ENCODE data around the gene PIMREG. TPM values are rescaled to one million over a fixed set of nuclear protein-coding genes. Genes with fewer than 3 reads are reported as not detected.

The PIMREG gene
- total RNA-seq, 1 donor from 2014 or later: 6.3 TPM

DNA sequence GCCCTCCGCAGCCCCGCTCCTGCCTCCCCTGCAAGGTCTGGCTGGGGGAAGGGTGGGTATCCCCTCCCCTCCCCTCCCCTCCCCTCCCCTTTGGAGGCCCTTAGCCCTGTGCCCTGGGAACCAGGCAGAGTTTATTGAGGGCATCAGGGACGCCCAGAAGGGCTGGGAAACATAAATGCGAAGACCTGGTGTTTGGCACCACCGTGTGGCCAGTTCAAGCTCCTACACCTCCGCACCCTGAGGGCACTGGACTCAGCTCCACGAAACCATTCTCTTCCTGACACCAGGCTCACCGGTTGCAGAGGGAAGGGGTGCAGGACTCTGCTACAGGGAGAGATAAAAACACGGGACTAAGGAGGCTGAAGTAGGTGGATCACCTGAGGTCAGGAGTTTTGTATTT is 8.3 kb upstream of the PIMREG start:
- H3K27me3 ChIP-seq (ENCODE audit: control insufficient read depth in 3 of 3, insufficient read depth in 3 of 3, low read length in 3 of 3): peaks cover 5 to 19% (median 16%) of the 10 kb centered on the region in 3 donors
- no peak overlapping the region for H3K9ac ChIP-seq (ENCODE audit: low read depth in 1 of 3, low read length in 3 of 3)

DNA sequence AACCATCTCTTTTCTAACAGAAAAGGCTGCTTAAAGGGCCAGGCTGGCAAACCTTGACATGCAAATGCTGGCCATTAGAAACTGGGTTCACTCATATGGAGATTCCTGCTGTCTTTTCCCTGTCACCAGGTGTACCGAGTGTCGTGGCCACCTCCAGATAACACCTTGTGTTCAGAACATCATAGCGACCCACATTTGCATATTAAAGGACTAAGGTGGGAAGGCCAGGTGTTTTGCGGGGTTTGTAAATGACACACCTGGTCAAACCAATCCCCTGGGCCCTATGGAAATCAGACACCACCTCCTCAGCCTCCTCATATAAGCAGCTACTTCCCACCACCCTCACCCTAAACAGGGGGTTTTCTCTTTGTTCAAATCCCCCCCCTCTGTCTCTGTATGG is 6.8 kb upstream of the PIMREG start:
- H3K9me3 ChIP-seq (ENCODE audit: control insufficient read depth in 3 of 3, low read length in 3 of 3): no peaks in the 10 kb centered on the region
- H3K9ac ChIP-seq (ENCODE audit: low read depth in 1 of 3, low read length in 3 of 3): no peak overlapping the region
- H3K4me3 ChIP-seq (ENCODE audit: low read length in 3 of 3): no peak overlapping the region
- no peak overlapping the region for H3K27ac ChIP-seq (ENCODE audit: low read depth, low read length)
- H3K4me1 ChIP-seq (ENCODE audit: control insufficient read depth in 3 of 3, insufficient read depth in 3 of 3, low read length in 3 of 3): no peaks in the 10 kb centered on the region
- peaks cover 5 to 26% (median 25%) of the 10 kb centered on the region in 3 donors for H3K27me3 ChIP-seq (ENCODE audit: control insufficient read depth in 3 of 3, insufficient read depth in 3 of 3, low read length in 3 of 3)
- no peaks in the 10 kb centered on the region for H3K36me3 ChIP-seq (ENCODE audit: control insufficient read depth in 3 of 3, insufficient read depth in 3 of 3, low read length in 3 of 3)

More for the DNA sequence above, 8.3 kb upstream of the PIMREG start:
- no peak overlapping the region for H3K27ac ChIP-seq (ENCODE audit: low read depth, low read length)
- no peaks in the 10 kb centered on the region for H3K9me3 ChIP-seq (ENCODE audit: control insufficient read depth in 3 of 3, low read length in 3 of 3)
- H3K4me3 ChIP-seq (ENCODE audit: low read length in 3 of 3): no peak overlapping the region
- no peaks in the 10 kb centered on the region for H3K36me3 ChIP-seq (ENCODE audit: control insufficient read depth in 3 of 3, insufficient read depth in 3 of 3, low read length in 3 of 3)
- no peaks in the 10 kb centered on the region for H3K4me1 ChIP-seq (ENCODE audit: control insufficient read depth in 3 of 3, insufficient read depth in 3 of 3, low read length in 3 of 3)

- H3K27me3 ChIP-seq (ENCODE audit: control insufficient read depth in 3 of 3, insufficient read depth in 3 of 3, low read length in 3 of 3): peaks cover 5 to 26% (median 25%) of the 10 kb centered on the region in 3 donors
- no peak overlapping the region for H3K27ac ChIP-seq (ENCODE audit: low read depth, low read length)
Measured at GRCh38 chr17:6437956-6438355, 6.3 kb upstream of the PIMREG start.

DNA sequence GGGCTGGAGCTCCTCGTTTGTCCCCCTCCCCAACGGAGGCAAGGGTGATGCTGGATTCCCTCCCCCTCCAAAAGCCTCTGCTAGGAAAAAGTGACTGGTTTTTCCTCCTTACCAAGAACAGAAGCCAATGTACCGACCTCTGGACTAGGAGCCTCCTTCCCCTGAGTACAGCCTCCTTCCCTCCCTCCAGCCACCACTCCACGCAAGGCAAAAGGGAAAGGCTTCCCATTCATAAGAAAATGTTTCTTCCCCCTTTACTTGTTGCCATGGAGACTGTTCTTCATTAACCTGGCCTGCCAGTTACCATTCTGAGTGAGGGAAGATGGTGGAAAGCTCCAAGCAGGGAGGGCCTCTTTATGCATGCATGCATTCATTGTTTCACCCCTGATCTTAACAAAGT is 4.3 kb upstream of the PIMREG start:
- Histone ChIP-seq H3K9me3 (ENCODE audit: control insufficient read depth in 3 of 3, low read length in 3 of 3) (no peaks in the 10 kb centered on the region), H3K9ac (ENCODE audit: low read depth in 1 of 3, low read length in 3 of 3) (no peak overlapping the region), H3K36me3 (ENCODE audit: control insufficient read depth in 3 of 3, insufficient read depth in 3 of 3, low read length in 3 of 3) (no peaks in the 10 kb centered on the region), H3K4me1 (ENCODE audit: control insufficient read depth in 3 of 3, insufficient read depth in 3 of 3, low read length in 3 of 3) (peaks cover 12 to 13% (median 13%) of the 10 kb centered on the region in 3 donors), H3K27me3 (ENCODE audit: control insufficient read depth in 3 of 3, insufficient read depth in 3 of 3, low read length in 3 of 3) (peaks cover 5 to 28% (median 24%) of the 10 kb centered on the region in 3 donors), H3K4me3 (ENCODE audit: low read length in 3 of 3) (no peak overlapping the region), H3K27ac (ENCODE audit: low read depth, low read length) (no peak overlapping the region)

More at GRCh38 chr17:6437956-6438355, 6.3 kb upstream of the PIMREG start:
- H3K36me3 ChIP-seq (ENCODE audit: control insufficient read depth in 3 of 3, insufficient read depth in 3 of 3, low read length in 3 of 3): no peaks in the 10 kb centered on the region
- no peaks in the 10 kb centered on the region for H3K9me3 ChIP-seq (ENCODE audit: control insufficient read depth in 3 of 3, low read length in 3 of 3)
- no peak overlapping the region for H3K4me3 ChIP-seq (ENCODE audit: low read length in 3 of 3)
- H3K4me1 ChIP-seq (ENCODE audit: control insufficient read depth in 3 of 3, insufficient read depth in 3 of 3, low read length in 3 of 3): no peaks in the 10 kb centered on the region
- H3K9ac ChIP-seq (ENCODE audit: low read depth in 1 of 3, low read length in 3 of 3): no peak overlapping the region

- H3K9me3 ChIP-seq (ENCODE audit: control insufficient read depth in 3 of 3, low read length in 3 of 3): no peaks in the 10 kb centered on the region
- peaks cover 12 to 13% (median 13%) of the 10 kb centered on the region in 3 donors for H3K4me1 ChIP-seq (ENCODE audit: control insufficient read depth in 3 of 3, insufficient read depth in 3 of 3, low read length in 3 of 3)
- H3K27ac ChIP-seq (ENCODE audit: low read depth, low read length): no peak overlapping the region
- peaks cover 3 to 24% (median 7%) of the 10 kb centered on the region in 3 donors for H3K27me3 ChIP-seq (ENCODE audit: control insufficient read depth in 3 of 3, insufficient read depth in 3 of 3, low read length in 3 of 3)
- H3K4me3 ChIP-seq (ENCODE audit: low read length in 3 of 3): no peak overlapping the region
- no peak overlapping the region for H3K9ac ChIP-seq (ENCODE audit: low read depth in 1 of 3, low read length in 3 of 3)
- no peaks in the 10 kb centered on the region for H3K36me3 ChIP-seq (ENCODE audit: control insufficient read depth in 3 of 3, insufficient read depth in 3 of 3, low read length in 3 of 3)
Measured at GRCh38 chr17:6442775-6443174, 1.5 kb upstream of the PIMREG start.

DNA sequence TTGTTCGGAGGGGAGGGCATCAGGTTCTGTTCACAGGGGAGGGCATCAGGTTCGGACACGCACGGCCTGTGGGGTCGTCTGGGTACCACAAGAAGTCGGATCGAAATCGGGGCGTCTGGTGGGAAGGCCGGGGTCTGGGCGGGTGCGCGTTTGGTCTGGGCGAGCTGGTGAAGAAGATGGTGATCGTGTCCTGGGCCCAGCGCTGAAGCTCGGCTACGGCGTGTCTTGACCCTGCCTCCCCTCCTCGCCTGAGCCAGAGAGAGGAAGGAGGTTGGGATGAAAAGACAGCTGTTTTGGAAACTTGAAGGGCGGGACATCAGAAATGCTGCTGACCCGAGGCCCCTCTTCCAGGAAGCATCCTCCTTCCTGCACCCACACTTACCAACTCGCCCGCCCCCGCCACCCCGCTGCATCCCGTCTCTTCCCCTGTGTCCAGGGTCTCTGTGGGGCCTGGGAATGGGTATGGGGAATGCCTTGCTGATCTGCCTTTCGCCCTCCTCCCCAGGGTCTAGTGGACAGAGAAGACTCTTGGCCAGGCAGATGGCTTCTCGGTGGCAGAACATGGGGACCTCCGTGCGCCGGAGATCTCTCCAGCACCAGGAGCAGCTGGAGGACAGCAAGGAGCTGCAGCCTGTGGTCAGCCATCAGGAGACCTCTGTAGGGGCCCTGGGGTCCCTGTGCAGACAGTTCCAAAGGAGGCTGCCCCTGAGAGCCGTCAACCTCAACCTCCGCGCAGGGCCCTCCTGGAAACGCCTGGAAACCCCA is 498 bp downstream of the PIMREG start:
- Histone ChIP-seq H3K9ac (ENCODE audit: low read depth in 1 of 3, low read length in 3 of 3) (peak overlapping the region in 1 of 3 donors; percentile 64), H3K4me1 (ENCODE audit: control insufficient read depth in 3 of 3, insufficient read depth in 3 of 3, low read length in 3 of 3) (peaks cover 12 to 13% (median 13%) of the 10 kb centered on the region in 3 donors), H3K36me3 (ENCODE audit: control insufficient read depth in 3 of 3, insufficient read depth in 3 of 3, low read length in 3 of 3) (no peaks in the 10 kb centered on the region), H3K4me3 (ENCODE audit: low read length in 3 of 3) (peak overlapping the region; percentile 66 to 77 (median 72)), H3K27me3 (ENCODE audit: control insufficient read depth in 3 of 3, insufficient read depth in 3 of 3, low read length in 3 of 3) (peaks cover 0 to 15% (median 7%) of the 10 kb centered on the region in 3 donors), H3K27ac (ENCODE audit: low read depth, low read length) (no peak overlapping the region), H3K9me3 (ENCODE audit: control insufficient read depth in 3 of 3, low read length in 3 of 3) (no peaks in the 10 kb centered on the region)

- no peaks in the 10 kb centered on the region for H3K9me3 ChIP-seq (ENCODE audit: control insufficient read depth in 3 of 3, low read length in 3 of 3)
- H3K4me3 ChIP-seq (ENCODE audit: low read length in 3 of 3): no peak overlapping the region
- H3K36me3 ChIP-seq (ENCODE audit: control insufficient read depth in 3 of 3, insufficient read depth in 3 of 3, low read length in 3 of 3): no peaks in the 10 kb centered on the region
- H3K4me1 ChIP-seq (ENCODE audit: control insufficient read depth in 3 of 3, insufficient read depth in 3 of 3, low read length in 3 of 3): peaks cover 12 to 13% (median 13%) of the 10 kb centered on the region in 3 donors
- no peak overlapping the region for H3K9ac ChIP-seq (ENCODE audit: low read depth in 1 of 3, low read length in 3 of 3)
- no peak overlapping the region for H3K27ac ChIP-seq (ENCODE audit: low read depth, low read length)
- H3K27me3 ChIP-seq (ENCODE audit: control insufficient read depth in 3 of 3, insufficient read depth in 3 of 3, low read length in 3 of 3): peaks cover 0 to 6% (median 2%) of the 10 kb centered on the region in 3 donors
Measured at GRCh38 chr17:6446516-6447100, 2.4 kb downstream of the PIMREG start.

DNA sequence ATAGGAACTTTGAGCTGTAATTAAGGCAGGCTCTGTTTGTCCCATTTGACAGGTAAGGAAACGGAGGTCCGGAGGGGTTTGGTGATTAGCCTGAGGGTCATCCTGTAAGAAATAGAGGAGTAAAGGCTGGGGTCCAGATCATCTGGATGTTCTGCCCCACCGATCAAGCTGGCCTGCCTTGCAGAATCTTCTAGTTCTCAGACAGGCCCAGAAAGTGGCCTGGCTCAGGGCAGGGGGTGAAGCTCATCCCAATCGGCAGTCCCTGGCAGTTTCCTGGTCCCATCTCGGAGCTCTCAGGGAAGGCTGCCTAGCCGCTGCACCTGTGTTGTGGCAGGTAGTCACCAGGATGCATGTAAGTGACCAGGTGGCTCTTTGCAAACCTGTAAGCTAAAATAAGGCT is 4.2 kb downstream of the PIMREG start:
- Histone ChIP-seq H3K4me3 (ENCODE audit: low read length in 3 of 3) (no peak overlapping the region), H3K9ac (ENCODE audit: low read depth in 1 of 3, low read length in 3 of 3) (no peak overlapping the region), H3K27ac (ENCODE audit: low read depth, low read length) (no peak overlapping the region), H3K4me1 (ENCODE audit: control insufficient read depth in 3 of 3, insufficient read depth in 3 of 3, low read length in 3 of 3) (peaks cover 10 to 11% (median 10%) of the 10 kb centered on the region in 3 donors), H3K9me3 (ENCODE audit: control insufficient read depth in 3 of 3, low read length in 3 of 3) (no peaks in the 10 kb centered on the region), H3K36me3 (ENCODE audit: control insufficient read depth in 3 of 3, insufficient read depth in 3 of 3, low read length in 3 of 3) (no peaks in the 10 kb centered on the region), H3K27me3 (ENCODE audit: control insufficient read depth in 3 of 3, insufficient read depth in 3 of 3, low read length in 3 of 3) (peaks cover 0 to 4% (median 0%) of the 10 kb centered on the region in 3 donors)

- no peaks in the 10 kb centered on the region for H3K36me3 ChIP-seq (ENCODE audit: control insufficient read depth in 3 of 3, insufficient read depth in 3 of 3, low read length in 3 of 3)
- H3K9ac ChIP-seq (ENCODE audit: low read depth in 1 of 3, low read length in 3 of 3): no peak overlapping the region
- no peak overlapping the region for H3K27ac ChIP-seq (ENCODE audit: low read depth, low read length)
- no peaks in the 10 kb centered on the region for H3K9me3 ChIP-seq (ENCODE audit: control insufficient read depth in 3 of 3, low read length in 3 of 3)
- H3K4me1 ChIP-seq (ENCODE audit: control insufficient read depth in 3 of 3, insufficient read depth in 3 of 3, low read length in 3 of 3): peaks cover 4% of the 10 kb centered on the region in 3 donors
- no peak overlapping the region for H3K4me3 ChIP-seq (ENCODE audit: low read length in 3 of 3)
- H3K27me3 ChIP-seq (ENCODE audit: control insufficient read depth in 3 of 3, insufficient read depth in 3 of 3, low read length in 3 of 3): peaks cover 0 to 4% (median 0%) of the 10 kb centered on the region in 3 donors
Measured at GRCh38 chr17:6449307-6449706, 5.1 kb downstream of the PIMREG start.
